Uterus (tissue), 2 donors: ENCODE results near the gene PLIN5.

Experiments
- POLR2A ChIP-seq, 2 donors: fragments of 450-650 bp; IDR thresholded peaks; one replicate each; pipeline ENCODE4 v1.6.1; 2016; ENCODE audit warnings: antibody characterized with exemption in 2 of 2, mild to moderate bottlenecking in 1 of 2, moderate library complexity in 1 of 2
- TF ChIP-seq, protein P1 (sequence below), 4 experiments: fragments of 200-600 bp in 2 of 4; fragments of 450-650 bp in 2 of 4; sonication (generic) in 2 of 4; IDR thresholded peaks; one replicate each; pipeline ENCODE4 v1.5.1; 2016 to 2019; ENCODE audit warnings: antibody characterized with exemption in 4 of 4, mild to moderate bottlenecking in 2 of 4, moderate library complexity in 1 of 4

DNA sequence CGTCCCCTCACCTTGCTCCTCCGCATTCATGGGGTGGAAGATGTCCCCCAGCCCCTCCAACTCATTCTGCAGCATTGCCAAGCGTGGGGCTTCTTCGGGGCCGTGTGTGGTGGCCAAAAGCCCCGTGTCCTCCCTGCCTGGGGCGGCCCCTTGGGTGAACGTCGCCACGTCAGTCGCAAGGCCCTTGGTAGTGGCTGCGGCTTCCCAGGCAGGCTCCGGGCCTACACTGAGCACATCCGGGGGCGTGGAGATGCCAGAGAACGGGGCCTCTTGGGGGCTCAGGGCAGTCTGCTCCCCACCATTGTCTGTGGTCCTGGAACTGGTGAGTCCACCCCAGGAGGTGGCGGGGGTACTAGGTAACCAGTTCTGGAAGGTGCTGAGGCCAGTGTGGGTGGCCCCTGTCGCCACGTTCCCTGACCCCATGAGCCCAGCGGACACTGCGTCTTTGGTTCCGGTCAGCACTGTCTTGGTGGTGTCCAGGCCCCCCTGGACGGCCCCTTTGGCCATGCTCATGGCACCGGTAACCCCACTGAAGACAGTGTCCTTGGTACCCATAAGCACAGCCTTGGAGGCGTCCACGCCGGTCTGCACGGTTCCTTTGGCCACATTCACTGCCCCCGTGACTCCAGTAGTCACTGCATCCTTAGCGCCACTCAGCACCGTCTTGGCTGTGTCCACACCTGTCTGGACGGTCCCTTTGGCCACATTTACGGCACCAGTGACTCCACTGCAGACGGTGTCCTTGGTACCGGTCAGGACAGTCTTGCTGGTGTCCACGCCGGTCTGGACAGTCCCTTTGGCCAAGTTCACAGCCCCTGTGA is 24.4 kb downstream of the PLIN5 start:
- TF ChIP-seq POLR2A (IDR thresholded peaks at IDR 0.05), result no peak
- TF ChIP-seq, protein P1, sequence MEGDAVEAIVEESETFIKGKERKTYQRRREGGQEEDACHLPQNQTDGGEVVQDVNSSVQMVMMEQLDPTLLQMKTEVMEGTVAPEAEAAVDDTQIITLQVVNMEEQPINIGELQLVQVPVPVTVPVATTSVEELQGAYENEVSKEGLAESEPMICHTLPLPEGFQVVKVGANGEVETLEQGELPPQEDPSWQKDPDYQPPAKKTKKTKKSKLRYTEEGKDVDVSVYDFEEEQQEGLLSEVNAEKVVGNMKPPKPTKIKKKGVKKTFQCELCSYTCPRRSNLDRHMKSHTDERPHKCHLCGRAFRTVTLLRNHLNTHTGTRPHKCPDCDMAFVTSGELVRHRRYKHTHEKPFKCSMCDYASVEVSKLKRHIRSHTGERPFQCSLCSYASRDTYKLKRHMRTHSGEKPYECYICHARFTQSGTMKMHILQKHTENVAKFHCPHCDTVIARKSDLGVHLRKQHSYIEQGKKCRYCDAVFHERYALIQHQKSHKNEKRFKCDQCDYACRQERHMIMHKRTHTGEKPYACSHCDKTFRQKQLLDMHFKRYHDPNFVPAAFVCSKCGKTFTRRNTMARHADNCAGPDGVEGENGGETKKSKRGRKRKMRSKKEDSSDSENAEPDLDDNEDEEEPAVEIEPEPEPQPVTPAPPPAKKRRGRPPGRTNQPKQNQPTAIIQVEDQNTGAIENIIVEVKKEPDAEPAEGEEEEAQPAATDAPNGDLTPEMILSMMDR (IDR thresholded peaks at IDR 0.05), result no peak
